ENCODE results near the gene NEK2.
"Not testable (repeated sequence)": the region's sequence is repeated elsewhere in the genome, so short reads cannot be mapped to it uniquely, and the experiment has no call there.

Gene NEK2

DNA sequence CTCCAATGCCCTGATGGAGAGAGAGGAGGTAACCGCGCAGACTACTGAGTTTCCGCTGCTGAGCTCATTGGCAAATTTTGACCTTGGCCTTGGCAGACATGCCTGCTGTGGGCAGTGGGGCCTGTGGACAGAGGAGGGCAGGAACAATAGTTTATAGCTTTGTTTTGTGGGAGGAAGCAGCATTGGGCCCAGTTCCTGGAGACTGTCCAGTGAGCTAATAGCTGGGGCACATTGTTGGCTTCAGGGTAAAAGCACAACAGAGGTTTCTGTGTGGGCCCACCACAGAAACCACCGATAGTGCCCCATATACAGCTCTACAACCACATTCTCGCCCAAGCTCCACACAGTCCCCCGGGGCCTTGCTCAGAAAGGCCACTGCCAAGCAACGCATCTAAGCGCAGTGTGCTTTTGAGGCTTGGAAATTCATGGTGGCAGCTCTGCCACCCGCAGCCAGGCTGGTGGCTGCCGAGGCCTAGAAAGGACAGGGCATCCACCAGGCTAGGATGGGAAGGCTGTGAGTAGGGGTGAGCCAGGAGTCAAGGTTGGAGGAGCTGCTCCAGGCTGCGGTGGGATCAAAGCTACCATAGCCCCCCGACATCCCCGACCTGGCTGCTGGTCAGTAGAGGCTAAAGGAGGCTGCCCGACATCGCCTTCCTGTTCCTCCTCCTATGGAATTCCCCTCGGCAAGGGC lies 43.2 kb downstream of the NEK2 start:
- no peak for DNase-seq

DNA sequence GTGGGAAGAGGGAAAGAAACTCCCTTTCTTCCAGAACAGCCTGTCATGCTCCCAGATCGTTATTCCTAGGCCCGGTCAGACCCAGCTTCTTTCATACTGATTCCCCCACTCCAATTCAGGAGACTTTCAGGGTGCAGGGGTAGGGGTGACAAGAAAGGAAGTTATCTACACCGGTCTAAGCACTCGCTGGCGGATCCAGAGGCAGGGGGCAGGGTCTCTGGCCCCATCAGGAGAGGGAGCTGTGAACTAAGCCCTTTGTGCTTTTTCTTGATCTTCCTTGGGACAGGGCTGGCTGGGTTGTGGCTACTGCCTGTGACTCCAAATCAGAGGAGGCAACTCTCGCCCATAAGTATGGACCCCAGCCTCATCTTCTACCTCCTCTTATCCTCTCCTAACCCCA lies 44.3 kb downstream of the NEK2 start:
- DNase-seq, result no peak

DNA sequence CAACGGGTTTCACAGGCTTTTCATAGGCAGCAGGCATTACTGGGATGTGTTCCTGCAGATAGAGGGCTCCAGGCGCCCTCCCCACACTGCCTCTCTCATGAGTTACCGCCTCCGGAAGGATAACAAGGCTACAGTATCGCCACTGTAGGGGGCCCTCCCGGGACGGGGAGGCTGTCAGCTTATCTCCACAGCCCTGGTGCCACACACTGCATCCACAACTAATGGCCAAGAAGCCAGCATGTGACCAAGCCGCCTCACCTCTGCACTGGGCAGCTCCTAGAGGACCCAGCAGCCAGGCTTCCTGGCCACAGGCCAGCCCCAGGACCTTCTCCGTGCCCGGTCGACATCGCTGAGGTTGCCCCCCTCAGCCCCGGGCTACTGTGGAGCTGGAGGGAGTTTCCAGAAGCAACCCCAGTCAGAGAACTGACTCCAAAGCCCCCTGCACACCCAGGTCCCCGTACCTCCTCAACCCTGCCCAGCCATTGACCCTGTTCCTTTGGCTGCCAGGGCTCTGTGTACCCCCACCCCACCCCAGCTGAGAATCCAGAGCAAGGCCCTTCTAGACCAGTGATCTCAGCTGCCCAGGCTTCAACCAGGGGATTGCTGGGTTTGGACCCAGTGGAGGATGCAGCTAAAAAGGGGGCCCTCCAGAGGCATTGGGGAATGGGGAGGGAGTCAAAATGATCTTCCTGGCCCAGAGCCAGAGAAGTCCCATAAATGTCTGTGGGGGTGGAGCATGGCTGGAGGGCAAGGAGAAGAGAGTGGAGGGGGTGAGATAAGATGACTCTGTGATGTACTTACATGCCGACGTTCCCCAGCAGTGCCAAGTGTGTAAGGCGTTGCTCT lies 45.0 kb downstream of the NEK2 start:
- DNase-seq, result no peak

DNA sequence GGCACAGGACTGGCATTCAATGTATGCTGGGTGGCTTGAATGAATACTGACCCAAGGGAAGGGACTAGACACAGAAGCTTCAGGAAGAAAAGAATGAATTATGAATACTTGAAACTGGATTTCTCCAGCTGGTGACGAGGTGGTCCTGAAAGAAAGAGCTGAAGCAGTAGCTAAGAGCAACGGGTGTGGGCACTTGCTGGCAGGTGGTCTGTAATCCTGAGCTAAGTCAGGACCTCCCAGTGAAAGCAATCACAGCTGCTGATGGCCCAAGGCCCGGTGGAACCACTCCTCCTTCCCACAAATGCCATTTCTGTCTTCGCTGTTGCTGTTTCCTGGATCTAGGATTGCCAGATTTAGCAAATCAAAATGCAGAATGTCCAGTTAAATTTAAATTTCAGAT lies 47.0 kb downstream of the NEK2 start:
- no peak for DNase-seq

DNA sequence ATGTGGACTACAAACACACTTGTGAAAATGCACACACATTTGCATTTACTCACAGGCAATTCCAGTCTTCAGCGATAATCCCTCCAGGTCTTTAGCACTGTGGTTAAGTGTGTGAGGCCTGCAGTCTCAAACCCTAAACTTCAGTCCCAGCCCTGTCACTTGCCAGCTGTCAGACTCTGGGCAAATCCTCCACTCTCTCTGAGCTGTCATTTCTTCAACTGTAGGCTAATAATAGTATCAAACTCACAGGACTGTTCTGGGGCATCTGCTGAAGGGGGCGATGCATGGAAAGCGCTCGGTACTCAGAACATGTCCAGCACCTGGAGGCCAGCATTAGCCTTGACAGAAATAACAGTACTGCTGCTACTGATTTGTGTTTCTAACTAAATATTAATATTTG lies 48.2 kb downstream of the NEK2 start:
- no peak for DNase-seq

DNA sequence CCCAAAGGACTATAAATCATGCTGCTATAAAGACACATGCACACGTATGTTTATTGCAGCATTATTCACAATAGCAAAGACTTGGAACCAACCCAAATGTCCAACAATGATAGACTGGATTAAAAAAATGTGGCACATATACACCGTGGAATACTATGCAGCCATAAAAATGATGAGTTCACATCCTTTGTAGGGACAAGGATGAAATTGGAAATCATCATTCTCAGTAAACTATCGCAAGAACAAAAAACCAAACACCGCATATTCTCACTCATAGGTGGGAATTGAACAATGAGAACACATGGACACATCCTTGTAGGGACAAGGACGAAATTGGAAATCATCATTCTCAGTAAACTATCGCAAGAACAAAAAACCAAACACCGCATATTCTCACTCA lies 49.6 kb downstream of the NEK2 start:
- not testable (repeated sequence) for DNase-seq

DNA sequence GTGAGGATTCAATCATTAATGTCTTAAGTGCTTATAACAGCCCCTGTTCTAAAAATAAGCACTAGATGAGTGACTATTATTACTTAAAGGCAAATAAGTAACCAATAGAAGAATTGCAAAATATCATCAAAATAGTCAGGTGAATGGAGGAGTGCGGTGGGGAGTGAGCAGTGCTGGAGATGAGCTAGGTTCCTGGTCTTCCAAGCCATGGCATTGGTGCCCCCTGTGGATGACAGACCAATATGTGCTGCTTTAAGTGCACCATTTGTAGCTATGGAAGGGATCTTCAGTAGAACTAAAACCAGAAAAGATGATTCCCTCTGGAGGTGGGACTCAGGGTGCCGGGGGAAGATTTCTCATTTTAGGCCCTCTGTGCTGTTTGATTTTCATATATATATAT lies 50.4 kb downstream of the NEK2 start:
- peak; percentile 66 to 82 for DNase-seq

DNA sequence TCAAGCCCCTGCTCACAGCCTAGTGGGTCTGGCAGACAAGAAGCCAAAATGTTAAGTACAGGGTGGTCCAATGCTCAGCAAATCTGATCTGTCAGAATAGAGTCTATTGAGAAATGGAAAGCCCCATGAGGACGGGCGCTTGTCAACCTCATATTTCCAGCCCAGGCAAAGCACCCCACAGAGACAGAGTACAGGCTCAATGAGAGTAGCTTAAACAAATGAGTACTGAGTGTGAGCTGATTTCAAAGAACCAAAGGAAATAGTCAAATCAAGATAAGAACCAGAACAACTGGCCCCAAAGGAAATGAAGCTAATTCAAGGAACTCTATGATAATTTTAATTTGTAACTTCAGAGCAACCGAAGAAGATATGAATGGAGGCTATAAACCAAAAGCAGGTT lies 51.9 kb downstream of the NEK2 start:
- no peak for DNase-seq

DNA sequence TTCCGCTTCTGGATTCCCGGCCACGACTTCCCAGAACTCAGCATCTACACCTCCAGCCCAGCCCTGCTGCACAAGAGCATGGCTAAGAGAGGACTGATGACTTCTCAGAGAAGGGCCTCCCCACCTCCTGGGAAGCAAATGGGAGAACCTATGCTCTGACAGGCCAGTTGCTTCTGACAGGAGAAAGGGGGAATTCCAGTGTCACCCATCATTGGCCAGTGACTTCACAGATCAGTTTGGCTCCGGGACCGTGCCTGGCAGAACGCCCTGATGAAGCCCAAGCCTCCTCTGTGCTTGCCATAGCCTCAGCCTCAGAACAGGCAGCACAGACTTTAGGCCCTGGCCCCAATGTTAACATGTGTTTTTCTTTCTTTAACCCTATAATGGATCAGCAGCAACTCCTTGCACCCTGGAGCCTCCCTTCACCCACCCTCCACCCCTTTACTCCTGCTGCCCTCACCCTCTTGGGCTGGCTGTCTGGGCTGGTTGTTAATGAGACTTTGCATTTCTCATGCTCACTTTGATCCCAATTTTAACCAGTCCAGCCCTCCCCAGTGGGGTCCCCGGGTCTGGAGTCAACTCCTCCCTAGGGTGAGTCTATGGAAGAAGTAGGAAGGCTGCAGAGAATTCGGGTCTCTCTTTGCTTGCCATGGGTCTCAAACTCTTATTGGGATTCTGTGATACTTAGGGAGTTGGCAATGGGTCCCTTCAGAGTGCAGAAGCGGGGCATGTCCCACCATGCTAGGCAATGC lies 53.8 kb downstream of the NEK2 start:
- DNase-seq, result no peak

DNA sequence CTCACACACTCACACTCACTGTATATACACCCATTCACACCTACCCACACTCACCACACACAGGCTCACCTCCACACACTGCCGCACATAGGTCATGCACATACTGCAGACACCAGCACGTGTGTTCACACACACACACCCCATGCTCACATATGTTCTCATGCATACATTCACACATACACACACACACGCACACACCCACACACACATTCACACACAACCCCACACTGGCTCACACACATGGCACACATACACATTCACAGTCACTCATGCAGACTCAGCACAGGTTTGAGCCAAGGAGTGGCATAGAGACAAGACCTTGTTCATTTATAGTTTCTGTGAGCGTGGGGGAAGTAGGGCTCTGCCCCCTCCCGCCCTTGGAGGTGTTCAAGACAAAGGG lies 55.3 kb downstream of the NEK2 start:
- DNase-seq, result no peak

GRCh38 chr1:211619033-211619996 lies 56.1 kb downstream of the NEK2 start:
- DNase-seq, result peak in 1 of 2 donors; percentile 30

GRCh38 chr1:211616965-211617297 lies 58.5 kb downstream of the NEK2 start:
- DNase-seq, result no peak

- no peak for DNase-seq
Measured at GRCh38 chr1:211616231-211616964, 59.0 kb downstream of the NEK2 start.

GRCh38 chr1:211614615-211615014 lies 60.8 kb downstream of the NEK2 start:
- no peak for DNase-seq

GRCh38 chr1:211613951-211614350 lies 61.5 kb downstream of the NEK2 start:
- DNase-seq, result no peak

DNA sequence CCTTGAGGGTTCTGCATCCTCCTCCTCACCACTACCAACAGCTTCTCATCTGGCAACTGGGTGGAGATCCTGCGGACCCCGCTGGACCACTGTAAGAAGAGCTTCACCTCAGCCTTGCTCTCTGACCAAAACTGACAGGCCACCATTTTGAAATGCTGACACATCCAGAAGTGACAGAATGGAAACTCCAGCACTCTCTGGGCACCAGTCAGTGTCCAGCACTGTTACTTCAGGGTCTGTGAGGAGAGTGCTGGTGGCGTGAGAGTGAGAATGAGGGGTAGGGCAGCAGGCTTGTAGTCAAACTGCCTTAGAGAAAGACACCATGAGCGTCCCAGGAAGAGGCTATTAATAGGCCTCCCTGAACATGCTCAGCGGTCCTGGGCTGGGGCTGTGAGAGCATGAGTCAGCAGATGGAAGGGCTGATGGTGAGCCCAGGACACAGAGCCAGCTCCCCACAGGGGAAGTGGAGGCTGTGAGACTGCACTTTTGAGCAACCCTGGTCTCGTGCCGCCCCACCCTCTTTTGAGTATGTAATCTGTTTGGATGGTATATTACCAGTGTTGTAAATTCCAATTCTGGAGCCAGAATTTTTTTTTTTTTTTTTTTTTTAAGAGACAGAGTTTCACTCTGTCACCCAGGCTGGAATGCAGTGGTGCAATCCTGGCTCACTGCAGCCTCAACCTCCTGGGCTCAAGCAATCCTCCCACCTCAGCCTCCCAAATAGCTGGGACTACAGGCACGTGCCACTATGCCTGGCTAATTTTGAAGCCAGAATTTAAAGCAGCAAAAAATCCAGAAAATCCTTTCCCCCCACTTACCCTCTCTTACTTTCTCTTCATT lies 62.1 kb downstream of the NEK2 start:
- peak; percentile 96 to 98 for DNase-seq

DNA sequence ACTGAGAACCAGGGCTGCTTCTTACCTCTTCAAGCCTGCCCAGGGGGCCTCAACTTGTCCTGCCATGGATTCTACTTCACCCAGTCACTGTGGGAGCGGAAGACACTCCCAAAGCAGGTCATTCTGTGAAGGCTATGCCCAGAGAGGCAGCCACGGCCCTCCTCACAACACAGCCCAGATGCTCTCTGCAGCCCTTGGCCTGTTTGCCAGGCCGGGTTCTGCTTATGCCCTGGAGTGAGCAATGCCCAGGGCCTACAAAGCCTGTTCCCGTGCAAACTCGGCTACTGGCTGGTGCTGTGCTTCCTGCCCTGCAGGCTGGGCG lies 62.7 kb downstream of the NEK2 start:
- peak in 1 of 2 donors; percentile 7 for DNase-seq

Measured in inflammatory macrophage (primary cell).